ENCODE data around the gene GRIN3A. TPM values are rescaled to one million over a fixed set of nuclear protein-coding genes. Genes with fewer than 3 reads are reported as not detected.

GRIN3A gene
- total and polyA plus RNA-seq, 9 of the 15 experiments (the other 6 are each of a cell fraction or from before 2014, with no cell fraction given), result 0.01 to 0.03 TPM; not detected in 7

DNA sequence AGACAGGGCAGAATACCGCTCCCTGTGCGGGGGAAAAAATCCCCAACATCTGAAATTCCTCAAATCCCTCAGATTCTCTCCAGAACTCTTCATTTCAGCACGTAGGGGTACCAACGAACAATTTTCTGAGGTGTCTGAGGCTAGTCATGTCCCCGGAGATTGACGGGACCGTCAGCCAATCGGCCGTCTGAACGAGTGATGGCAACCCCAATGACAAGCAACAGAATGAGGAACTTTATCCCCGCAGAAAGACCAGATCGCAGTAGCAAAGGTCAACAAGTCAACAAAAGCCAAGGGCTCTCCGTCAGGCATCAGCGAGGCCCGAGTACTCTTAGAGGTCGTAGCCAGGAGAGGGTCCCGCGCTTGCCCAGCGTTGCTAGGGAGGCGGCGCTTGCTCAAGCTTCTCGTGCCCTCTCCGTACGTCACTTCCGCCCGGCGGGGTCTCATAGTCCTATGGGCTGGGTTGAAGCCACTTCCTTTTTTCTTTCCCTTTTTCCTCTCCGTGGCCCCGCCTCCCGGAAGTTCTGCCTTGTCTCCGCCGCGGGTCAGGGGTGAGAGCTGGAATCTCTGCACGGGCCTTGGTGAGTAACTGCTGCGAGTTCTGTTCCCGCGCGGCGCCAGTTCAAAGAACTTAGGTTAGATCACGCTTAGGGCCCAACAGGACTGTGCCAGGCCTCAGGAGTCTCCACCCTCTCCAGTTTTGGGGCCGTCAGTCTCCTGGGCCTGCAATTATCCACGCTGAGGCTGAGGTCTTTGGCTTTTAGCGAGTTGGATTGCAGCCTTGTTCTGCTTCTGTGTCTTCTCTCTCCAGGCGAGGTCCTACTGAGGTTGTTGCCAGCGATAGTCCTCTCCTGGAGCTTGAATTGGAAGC is 204.9 kb downstream of the GRIN3A start, which contains the start of gene RNF20 (continued):
- TF ChIP-seq, protein P1, sequence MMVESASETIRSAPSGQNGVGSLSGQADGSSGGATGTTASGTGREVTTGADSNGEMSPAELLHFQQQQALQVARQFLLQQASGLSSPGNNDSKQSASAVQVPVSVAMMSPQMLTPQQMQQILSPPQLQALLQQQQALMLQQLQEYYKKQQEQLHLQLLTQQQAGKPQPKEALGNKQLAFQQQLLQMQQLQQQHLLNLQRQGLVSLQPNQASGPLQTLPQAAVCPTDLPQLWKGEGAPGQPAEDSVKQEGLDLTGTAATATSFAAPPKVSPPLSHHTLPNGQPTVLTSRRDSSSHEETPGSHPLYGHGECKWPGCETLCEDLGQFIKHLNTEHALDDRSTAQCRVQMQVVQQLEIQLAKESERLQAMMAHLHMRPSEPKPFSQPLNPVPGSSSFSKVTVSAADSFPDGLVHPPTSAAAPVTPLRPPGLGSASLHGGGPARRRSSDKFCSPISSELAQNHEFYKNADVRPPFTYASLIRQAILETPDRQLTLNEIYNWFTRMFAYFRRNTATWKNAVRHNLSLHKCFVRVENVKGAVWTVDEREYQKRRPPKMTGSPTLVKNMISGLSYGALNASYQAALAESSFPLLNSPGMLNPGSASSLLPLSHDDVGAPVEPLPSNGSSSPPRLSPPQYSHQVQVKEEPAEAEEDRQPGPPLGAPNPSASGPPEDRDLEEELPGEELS (CRISPR knock-in tag; IDR thresholded peaks at IDR 0.05; ENCODE audit: borderline replicate concordance), result 0 out of 2 replicates have a peak, but pooled peaks have one; percentile 36
- no peak for TF ChIP-seq NFE2L1 (tag; IDR thresholded peaks at IDR 0.05; ENCODE audit: borderline replicate concordance, low read depth)
- TF ChIP-seq ATF1 (CRISPR knock-in tag; IDR thresholded peaks at IDR 0.05), result no peak
- peak; percentile 97 for TF ChIP-seq ATF1 (tag; IDR thresholded peaks at IDR 0.05)
- TF ChIP-seq RBFOX2 (IDR thresholded peaks at IDR 0.05; ENCODE audit: low read depth, low read length), result peak; percentile 75
- peak; percentile 56 for TF ChIP-seq ZNF24 (IDR thresholded peaks at IDR 0.05)
- TF ChIP-seq L3MBTL2 (IDR thresholded peaks at IDR 0.05), result peak; percentile 50; the same call in 1 of the 2 replicates
- TF ChIP-seq, protein P2, sequence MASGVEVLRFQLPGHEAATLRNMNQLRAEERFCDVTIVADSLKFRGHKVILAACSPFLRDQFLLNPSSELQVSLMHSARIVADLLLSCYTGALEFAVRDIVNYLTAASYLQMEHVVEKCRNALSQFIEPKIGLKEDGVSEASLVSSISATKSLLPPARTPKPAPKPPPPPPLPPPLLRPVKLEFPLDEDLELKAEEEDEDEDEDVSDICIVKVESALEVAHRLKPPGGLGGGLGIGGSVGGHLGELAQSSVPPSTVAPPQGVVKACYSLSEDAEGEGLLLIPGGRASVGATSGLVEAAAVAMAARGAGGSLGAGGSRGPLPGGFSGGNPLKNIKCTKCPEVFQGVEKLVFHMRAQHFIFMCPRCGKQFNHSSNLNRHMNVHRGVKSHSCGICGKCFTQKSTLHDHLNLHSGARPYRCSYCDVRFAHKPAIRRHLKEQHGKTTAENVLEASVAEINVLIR (CRISPR knock-in tag; IDR thresholded peaks at IDR 0.05), result peak; percentile 89
- TF ChIP-seq ZNF707 (CRISPR knock-in tag; conservative IDR thresholded peaks at IDR 0.05), result no peak
- peak in 1 of 2 experiments; percentile 48; a peak in 1 of 4 replicates for TF ChIP-seq KDM4B (IDR thresholded peaks at IDR 0.05; ENCODE audit: borderline replicate concordance in 2 of 2, low read depth in 1 of 2)
- TF ChIP-seq PTBP1 (IDR thresholded peaks at IDR 0.05; ENCODE audit: low read depth, low read length), result no peak
- no peak for TF ChIP-seq ZNF146 (CRISPR knock-in tag; IDR thresholded peaks at IDR 0.05; ENCODE audit: unreplicated experiment)
- TF ChIP-seq, protein P3, sequence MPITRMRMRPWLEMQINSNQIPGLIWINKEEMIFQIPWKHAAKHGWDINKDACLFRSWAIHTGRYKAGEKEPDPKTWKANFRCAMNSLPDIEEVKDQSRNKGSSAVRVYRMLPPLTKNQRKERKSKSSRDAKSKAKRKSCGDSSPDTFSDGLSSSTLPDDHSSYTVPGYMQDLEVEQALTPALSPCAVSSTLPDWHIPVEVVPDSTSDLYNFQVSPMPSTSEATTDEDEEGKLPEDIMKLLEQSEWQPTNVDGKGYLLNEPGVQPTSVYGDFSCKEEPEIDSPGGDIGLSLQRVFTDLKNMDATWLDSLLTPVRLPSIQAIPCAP (CRISPR knock-in tag; IDR thresholded peaks at IDR 0.05; ENCODE audit: borderline replicate concordance), result no peak
- TF ChIP-seq, protein P4, sequence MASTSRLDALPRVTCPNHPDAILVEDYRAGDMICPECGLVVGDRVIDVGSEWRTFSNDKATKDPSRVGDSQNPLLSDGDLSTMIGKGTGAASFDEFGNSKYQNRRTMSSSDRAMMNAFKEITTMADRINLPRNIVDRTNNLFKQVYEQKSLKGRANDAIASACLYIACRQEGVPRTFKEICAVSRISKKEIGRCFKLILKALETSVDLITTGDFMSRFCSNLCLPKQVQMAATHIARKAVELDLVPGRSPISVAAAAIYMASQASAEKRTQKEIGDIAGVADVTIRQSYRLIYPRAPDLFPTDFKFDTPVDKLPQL (IDR thresholded peaks at IDR 0.05; ENCODE audit: extremely low read depth, insufficient read length), result no peak
- TF ChIP-seq SRSF7 (optimal IDR thresholded peaks at IDR 0.05; ENCODE audit: low read depth, low read length), result no peak
- no peak for TF ChIP-seq CCNT2 (IDR thresholded peaks at IDR 0.05; ENCODE audit: borderline replicate concordance, extremely low read depth, insufficient read length, low read depth, low read length)
- TF ChIP-seq ZNF121 (CRISPR knock-in tag; conservative IDR thresholded peaks at IDR 0.05), result no peak
- peak; percentile 72 for TF ChIP-seq CEBPB (tag; IDR thresholded peaks at IDR 0.05)
- TF ChIP-seq ZNF354B (CRISPR knock-in tag; IDR thresholded peaks at IDR 0.05), result no peak
- peak; percentile 21; the same call in 1 of the 2 replicates for TF ChIP-seq EHMT2 (IDR thresholded peaks at IDR 0.05)
- no peak for TF ChIP-seq CBX5 (IDR thresholded peaks at IDR 0.05; ENCODE audit: borderline replicate concordance, low read depth)
- TF ChIP-seq GABPB1 (CRISPR knock-in tag; IDR thresholded peaks at IDR 0.05), result peak; percentile 98
- TF ChIP-seq ZFP30 (CRISPR knock-in tag; IDR thresholded peaks at IDR 0.05; ENCODE audit: borderline replicate concordance), result no peak
- TF ChIP-seq NFYB (IDR thresholded peaks at IDR 0.05; ENCODE audit: extremely low read depth, insufficient read length), result peak; percentile 94
